Lower lobe of right lung (tissue), 2 donors: Measurements from ENCODE around the gene ASAP3. TPM values are rescaled to one million over a fixed set of nuclear protein-coding genes. Genes with fewer than 3 reads are reported as not detected.
A peak's percentile ranks its signal among the peaks of the same experiment; 100 is the strongest.

ENCODE experiments used
- ATAC-seq, 2 donors: fragments of 200-7000 bp; cut with Tn5 transposase; one replicate each; pipeline ENCODE4 v1.9.1; 2020 to 2022; ENCODE audit warnings: mild to moderate bottlenecking in 2 of 2, moderate library complexity in 2 of 2
- DNase-seq: peaks from one replicate; pipeline ENCODE4 v3.0.0-alpha.2; 2020
- H3K27ac ChIP-seq: fragments of 200-600 bp; one replicate; pipeline ENCODE4 v1.8.0; 2022
- H3K27me3 ChIP-seq: fragments of 200-600 bp; one replicate; pipeline ENCODE4 v1.8.0; 2022; ENCODE audit warnings: low read depth
- H3K36me3 ChIP-seq: fragments of 200-600 bp; one replicate; pipeline ENCODE4 v1.8.0; 2022; ENCODE audit warnings: mild to moderate bottlenecking
- H3K4me1 ChIP-seq: fragments of 200-600 bp; one replicate; pipeline ENCODE4 v1.8.0; 2022
- H3K4me3 ChIP-seq: fragments of 200-600 bp; one replicate; pipeline ENCODE4 v1.8.0; 2022; ENCODE audit warnings: mild to moderate bottlenecking
- H3K9me3 ChIP-seq: fragments of 200-600 bp; one replicate; pipeline ENCODE4 v1.8.0; 2022
- CTCF ChIP-seq: fragments of 200-600 bp; IDR thresholded peaks from one replicate; pipeline ENCODE4 v1.8.0; 2022; ENCODE audit warnings: antibody characterized with exemption, mild to moderate bottlenecking
- intact Hi-C: fragments of 100-400 bp; cut with DNase I; formaldehyde crosslinking; loops from one replicate; pipeline ENCODE4 v1.11.0; 2022
- total RNA-seq: library from RNA; stranded (reverse); fragmentation: NEBNext Ultra II Directional; extraction: Animal tissue kit (Norgen Biotek cat#: 25700); gene quantifications from one replicate; pipeline ENCODE4 v1.2.1, GENCODE V29; 2021
- donor health status: DM: no; HTN: yes; CAD: no; lungs with severe emphysema.

ASAP3 gene
- total RNA-seq, 1 donor from 2014 or later, result 34.5 TPM

DNA sequence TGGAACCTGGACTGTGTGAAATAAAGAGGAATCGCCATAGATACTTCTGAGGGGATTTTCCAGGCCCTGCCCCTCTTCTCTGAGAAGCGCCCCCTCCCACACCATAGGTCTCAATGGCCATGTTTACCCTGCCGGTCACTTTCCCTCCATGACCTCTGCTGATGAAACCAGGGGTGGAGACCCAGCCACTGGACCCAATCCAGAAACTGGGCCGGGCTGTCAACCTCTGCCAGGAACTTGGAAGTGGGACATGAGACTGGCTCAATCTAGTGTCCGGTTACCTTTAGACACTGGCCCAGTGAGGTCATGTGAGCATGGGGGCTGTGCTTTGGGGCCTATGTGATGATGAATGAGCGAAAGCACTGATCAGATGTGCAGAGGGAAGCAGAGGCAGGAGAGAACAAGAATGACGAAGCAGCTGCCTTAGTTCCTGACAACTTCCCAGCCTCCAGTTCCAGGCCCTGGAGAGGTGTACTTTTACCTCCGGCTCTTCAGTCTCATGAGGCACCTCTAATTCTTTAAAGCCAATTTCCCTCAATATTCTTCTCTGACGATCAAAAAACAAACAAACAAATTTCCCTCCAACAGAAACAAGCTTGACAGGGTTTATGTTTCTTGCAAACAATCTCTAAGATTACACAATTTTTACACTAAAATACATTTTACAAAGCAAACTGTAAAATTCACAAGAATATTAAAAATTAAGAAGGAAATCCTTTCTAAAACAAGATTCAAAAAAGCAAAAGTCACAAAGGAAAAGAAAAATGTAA is 4.9 kb downstream of the ASAP3 start:
- H3K4me3 ChIP-seq, result no peak overlapping the region
- no peaks in the 10 kb centered on the region for H3K9me3 ChIP-seq
- peak overlapping the region; percentile 34 for H3K27ac ChIP-seq
- H3K36me3 ChIP-seq, result no peaks in the 10 kb centered on the region
- ATAC-seq (peak; percentile 73 to 78), DNase-seq (peak; percentile 72)
- H3K27me3 ChIP-seq, result no peaks in the 10 kb centered on the region
- intact Hi-C loops, result no loop called here
- TF ChIP-seq CTCF, result no peak
- peaks cover 51% of the 10 kb centered on the region for H3K4me1 ChIP-seq

DNA sequence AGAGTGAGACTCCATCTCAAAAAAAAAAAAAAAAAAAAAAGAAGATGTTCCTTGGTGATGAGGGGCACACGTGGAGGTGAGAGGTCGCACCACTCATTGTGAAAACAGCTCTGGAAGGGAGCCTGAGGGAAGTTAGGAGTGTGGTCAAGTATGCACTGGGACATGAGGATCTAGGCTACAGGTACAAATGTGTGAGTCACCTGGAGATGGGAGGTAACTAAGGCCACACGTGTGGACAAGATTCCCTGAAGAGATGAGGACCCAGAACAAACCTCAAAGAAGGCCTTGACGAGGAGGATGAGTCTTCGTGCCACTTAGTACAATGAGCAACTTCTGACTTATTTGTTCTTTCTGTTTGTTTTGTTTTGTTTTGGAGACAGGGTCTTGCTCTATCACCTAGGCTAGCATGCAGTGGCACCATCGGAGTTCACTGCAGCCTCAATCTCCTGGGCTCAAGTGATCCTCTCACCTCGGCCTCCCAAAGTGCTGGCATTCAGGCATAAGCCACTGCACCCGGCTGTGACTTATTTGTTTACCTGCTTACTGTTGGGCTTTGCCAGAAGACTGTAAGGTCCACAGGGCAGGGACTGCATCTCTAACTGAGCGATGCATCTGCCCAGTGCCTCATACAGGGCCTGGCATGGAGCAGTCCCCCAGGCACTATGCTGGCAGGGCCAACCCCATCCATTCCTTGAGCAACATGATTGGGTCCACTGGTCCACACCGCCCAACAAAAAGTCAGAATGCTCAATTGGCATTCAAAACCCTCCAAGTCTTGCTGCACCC is 6.4 kb downstream of the ASAP3 start:
- no peak for TF ChIP-seq CTCF
- no peaks in the 10 kb centered on the region for H3K9me3 ChIP-seq
- H3K4me3 ChIP-seq, result no peak overlapping the region
- no peak for ATAC-seq
- DNase-seq, result no peak
- intact Hi-C loops, result no loop called here
- H3K27me3 ChIP-seq, result no peaks in the 10 kb centered on the region
- H3K4me1 ChIP-seq, result peaks cover 39% of the 10 kb centered on the region
- no peaks in the 10 kb centered on the region for H3K36me3 ChIP-seq
- H3K27ac ChIP-seq, result no peak overlapping the region

DNA sequence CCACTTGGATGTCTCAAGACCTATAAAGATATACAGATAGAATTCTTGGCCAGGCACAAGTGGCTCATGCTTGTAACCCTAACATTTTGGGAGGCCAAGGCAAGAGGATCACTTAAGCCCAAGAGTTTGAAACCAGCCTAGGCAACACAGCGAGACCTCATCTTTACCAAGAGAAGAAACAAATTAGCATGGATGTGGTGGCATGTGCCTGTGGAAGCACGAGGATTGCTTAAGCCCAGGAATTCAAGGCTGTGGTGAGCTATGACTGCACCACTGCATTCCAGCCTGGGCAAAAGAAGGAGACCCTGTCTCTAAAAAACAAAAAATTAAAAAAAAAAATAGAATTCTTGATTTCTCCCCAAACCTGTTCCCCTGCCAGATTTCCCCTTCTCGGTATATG is 8.3 kb downstream of the ASAP3 start:
- H3K36me3 ChIP-seq, result no peaks in the 10 kb centered on the region
- ATAC-seq, result no peak
- H3K27ac ChIP-seq, result no peak overlapping the region
- H3K4me1 ChIP-seq, result peaks cover 37% of the 10 kb centered on the region
- H3K9me3 ChIP-seq, result no peaks in the 10 kb centered on the region
- no peak for DNase-seq
- TF ChIP-seq CTCF, result no peak
- no peak overlapping the region for H3K4me3 ChIP-seq
- intact Hi-C loops, result no loop called here
- no peaks in the 10 kb centered on the region for H3K27me3 ChIP-seq

DNA sequence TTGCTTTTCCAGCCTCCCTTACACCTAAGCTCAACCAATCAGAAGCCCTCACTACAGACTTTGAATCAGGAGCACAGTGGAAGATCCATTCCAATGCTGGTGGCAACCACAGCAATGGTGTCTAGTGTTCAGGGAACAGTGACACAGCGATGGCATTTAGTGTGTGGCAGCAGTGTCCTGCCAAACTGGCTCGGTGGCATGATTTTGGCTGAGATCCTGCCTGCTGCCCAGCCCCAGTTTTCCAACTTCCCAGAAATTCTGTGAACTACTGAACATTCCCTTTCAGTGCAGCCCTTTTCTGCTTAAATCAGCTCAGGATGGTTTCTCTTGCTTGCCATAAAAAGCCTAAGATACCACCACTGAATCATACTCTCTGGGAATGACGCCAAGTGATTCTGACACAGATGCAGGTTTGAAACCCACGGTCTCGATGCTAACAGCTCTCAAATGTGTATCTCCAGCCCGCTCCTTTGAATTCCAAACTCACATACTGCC is 8.8 kb downstream of the ASAP3 start:
- no peak overlapping the region for H3K27ac ChIP-seq

More for the DNA sequence above, 8.8 kb downstream of the ASAP3 start:
- intact Hi-C loops, result no loop called here
- Histone ChIP-seq H3K4me1 (peaks cover 39% of the 10 kb centered on the region), H3K4me3 (no peak overlapping the region), H3K27me3 (no peaks in the 10 kb centered on the region), H3K36me3 (no peaks in the 10 kb centered on the region), H3K9me3 (no peaks in the 10 kb centered on the region)
- no peak for TF ChIP-seq CTCF
- DNase-seq (no peak), ATAC-seq (no peak)
